GM12872 (cell line): ENCODE data around the gene SLAIN1.
A peak's percentile ranks its signal among the peaks of the same experiment; 100 is the strongest.

Experiments
- TF ChIP-seq, protein P1 (sequence below): IDR thresholded peaks from 3 replicates; pipeline ENCODE4 v1.5.1; 2011; ENCODE audit warnings: low read depth, mild to moderate bottlenecking, low read length, moderate library complexity; ENCODE audit not compliant: insufficient read depth

Gene SLAIN1

GRCh38 chr13:77691871-77692270, 5.6 kb upstream of the SLAIN1 start:
- TF ChIP-seq, protein P1, sequence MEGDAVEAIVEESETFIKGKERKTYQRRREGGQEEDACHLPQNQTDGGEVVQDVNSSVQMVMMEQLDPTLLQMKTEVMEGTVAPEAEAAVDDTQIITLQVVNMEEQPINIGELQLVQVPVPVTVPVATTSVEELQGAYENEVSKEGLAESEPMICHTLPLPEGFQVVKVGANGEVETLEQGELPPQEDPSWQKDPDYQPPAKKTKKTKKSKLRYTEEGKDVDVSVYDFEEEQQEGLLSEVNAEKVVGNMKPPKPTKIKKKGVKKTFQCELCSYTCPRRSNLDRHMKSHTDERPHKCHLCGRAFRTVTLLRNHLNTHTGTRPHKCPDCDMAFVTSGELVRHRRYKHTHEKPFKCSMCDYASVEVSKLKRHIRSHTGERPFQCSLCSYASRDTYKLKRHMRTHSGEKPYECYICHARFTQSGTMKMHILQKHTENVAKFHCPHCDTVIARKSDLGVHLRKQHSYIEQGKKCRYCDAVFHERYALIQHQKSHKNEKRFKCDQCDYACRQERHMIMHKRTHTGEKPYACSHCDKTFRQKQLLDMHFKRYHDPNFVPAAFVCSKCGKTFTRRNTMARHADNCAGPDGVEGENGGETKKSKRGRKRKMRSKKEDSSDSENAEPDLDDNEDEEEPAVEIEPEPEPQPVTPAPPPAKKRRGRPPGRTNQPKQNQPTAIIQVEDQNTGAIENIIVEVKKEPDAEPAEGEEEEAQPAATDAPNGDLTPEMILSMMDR, result no peak

DNA sequence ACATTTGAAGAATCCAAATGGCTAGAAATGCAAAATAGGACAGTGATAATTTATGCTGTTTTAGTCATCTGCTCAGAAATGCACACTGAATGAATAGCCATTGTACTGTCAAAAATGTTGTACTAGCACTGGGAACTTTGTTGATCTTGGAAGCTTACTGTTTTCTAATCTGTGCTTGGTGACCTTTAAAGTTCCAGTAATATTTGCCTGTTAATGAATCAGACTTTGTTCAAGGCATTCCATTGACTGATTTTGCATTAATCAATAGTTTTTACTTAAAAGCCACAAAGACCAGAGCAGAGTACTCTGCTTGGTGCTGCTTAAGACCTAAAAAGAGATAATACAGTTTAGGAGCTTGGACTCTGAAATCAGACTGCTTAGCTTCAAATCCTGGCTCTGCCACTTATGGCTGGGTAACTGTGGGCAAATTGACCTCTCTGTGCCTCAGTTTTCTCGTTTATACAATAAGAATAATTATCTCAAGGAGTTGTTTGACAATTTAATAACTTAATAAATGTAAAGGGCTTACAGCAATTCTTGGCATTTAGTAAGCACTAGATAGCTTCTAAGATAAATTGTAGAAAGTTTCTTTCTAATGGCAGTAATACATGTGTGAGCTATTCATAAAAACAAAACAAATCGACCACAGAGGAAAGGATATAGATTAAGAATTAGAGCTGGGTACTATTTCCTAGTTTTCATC, 4.6 kb upstream of the SLAIN1 start:
- TF ChIP-seq, protein P1, result no peak

GRCh38 chr13:77693449-77693940, 4.0 kb upstream of the SLAIN1 start:
- TF ChIP-seq, protein P1, result no peak

DNA sequence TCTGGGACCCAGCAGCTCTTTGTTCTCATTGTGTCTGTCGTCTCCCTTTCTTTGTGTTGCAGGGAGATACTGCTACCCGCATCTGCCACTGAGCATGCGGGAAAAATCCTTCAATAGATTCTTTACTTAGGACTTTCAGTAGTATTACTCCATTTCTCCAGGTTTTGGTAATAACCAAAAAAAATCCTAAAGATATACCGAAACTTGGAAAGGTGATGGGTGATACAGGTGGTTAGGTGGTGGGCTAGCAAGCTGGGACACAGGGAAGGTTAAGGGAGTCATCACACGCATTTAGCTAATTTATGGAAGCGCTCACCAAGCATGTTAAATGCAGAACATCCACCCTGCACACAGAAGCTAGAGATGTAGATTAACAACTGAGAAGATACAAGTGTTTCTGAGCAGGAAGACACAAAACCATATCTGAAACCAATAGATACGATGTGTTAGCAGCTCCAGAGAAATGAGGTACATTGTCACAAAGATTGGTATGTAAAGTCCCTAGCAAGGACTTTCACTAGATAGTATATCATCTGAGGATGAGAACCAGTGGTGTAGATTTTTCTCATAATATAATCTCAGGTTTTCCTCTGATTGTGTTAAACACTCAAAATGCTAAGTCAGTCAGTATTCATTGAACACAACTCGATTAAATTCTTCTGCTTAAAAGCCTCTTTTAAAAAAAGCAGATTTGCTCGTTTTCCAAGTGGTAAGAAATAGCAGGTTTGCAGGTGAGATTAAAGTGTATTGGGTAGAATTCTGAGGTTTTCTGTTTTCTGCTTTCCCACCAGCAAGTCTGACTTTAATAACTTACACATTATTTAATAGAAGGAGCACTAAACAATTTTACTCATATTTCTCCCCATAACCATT, 1.2 kb upstream of the SLAIN1 start:
- TF ChIP-seq, protein P1, result no peak

- TF ChIP-seq, protein P1, result no peak
These were observed 639 bp upstream of the SLAIN1 start for GRCh38 chr13:77696879-77697216.

GRCh38 chr13:77698201-77699058, 943 bp downstream of the SLAIN1 start:
- TF ChIP-seq, protein P1, result peak; percentile 12; the same call in 1 of the 3 replicates
